NCI-H2029 treated with DMSO at 0.1 percent for 48 hours (cell line): ENCODE data around the gene CLOCK.
A peak's percentile ranks its signal among the peaks of the same experiment; 100 is the strongest.
"Not testable (repeated sequence)": the region's sequence is repeated elsewhere in the genome, so short reads cannot be mapped to it uniquely, and the experiment has no call there.

Experiments used
- DNase-seq: peaks from one replicate; lab custom pipeline; 2025; lab: John Stamatoyannopoulos, UW

Gene CLOCK

GRCh38 chr4:55546756-55547465 is at the start of gene CLOCK:
TSS of gene CLOCK (minus strand) at chr4:55546909. CDS start at chr4:55482785, 64,124 bp downstream.
- DNase-seq, result peak; percentile 54

- DNase-seq, result no peak
Observed at GRCh38 chr4:55592014-55592413, 45.3 kb upstream of the CLOCK start, which contains the start of gene PDCL2. TSS of gene PDCL2 (minus strand) at chr4:55592245. CDS start at chr4:55592109, 136 bp downstream.

GRCh38 chr4:55588160-55588559 is 41.5 kb upstream of the CLOCK start:
- DNase-seq, result no peak

- DNase-seq, result not testable (repeated sequence)
Observed at GRCh38 chr4:55582773-55583172, 36.1 kb upstream of the CLOCK start.

- no peak for DNase-seq
Observed at GRCh38 chr4:55578341-55579010, 31.8 kb upstream of the CLOCK start.

- DNase-seq, result no peak
Observed at GRCh38 chr4:55575513-55575912, 28.8 kb upstream of the CLOCK start.

GRCh38 chr4:55574252-55574651 is 27.5 kb upstream of the CLOCK start:
- DNase-seq, result no peak

GRCh38 chr4:55571806-55572205 is 25.1 kb upstream of the CLOCK start:
- DNase-seq, result no peak

GRCh38 chr4:55568905-55569504 is 22.3 kb upstream of the CLOCK start:
- no peak for DNase-seq

- DNase-seq, result no peak
Observed at GRCh38 chr4:55561889-55562288, 15.2 kb upstream of the CLOCK start.

GRCh38 chr4:55560096-55560495 is 13.4 kb upstream of the CLOCK start:
- no peak for DNase-seq

GRCh38 chr4:55554453-55555030 is 7.8 kb upstream of the CLOCK start:
- no peak for DNase-seq

- DNase-seq, result no peak
Observed at GRCh38 chr4:55553441-55554201, 6.9 kb upstream of the CLOCK start.

- not testable (repeated sequence) for DNase-seq
Observed at GRCh38 chr4:55551964-55552363, 5.3 kb upstream of the CLOCK start.

- DNase-seq, result no peak
Observed at GRCh38 chr4:55549888-55550287, 3.2 kb upstream of the CLOCK start.

GRCh38 chr4:55547918-55548317 is 1.2 kb upstream of the CLOCK start:
- DNase-seq, result no peak

GRCh38 chr4:55547466-55547770 is 709 bp upstream of the CLOCK start:
- no peak for DNase-seq

GRCh38 chr4:55546506-55546755 is 278 bp downstream of the CLOCK start:
- DNase-seq, result peak; percentile 54

- DNase-seq, result peak; percentile 23
Observed at GRCh38 chr4:55545641-55546505, 836 bp downstream of the CLOCK start.

GRCh38 chr4:55545151-55545550 is 1.6 kb downstream of the CLOCK start:
- DNase-seq, result no peak

GRCh38 chr4:55543858-55544257 is 2.9 kb downstream of the CLOCK start:
- DNase-seq, result no peak

GRCh38 chr4:55540271-55540670 is 6.4 kb downstream of the CLOCK start:
- DNase-seq, result no peak
